Endothelial cell of umbilical vein (primary cell): ENCODE data around the gene RBPJ. TPM values are rescaled to one million over a fixed set of nuclear protein-coding genes. Genes with fewer than 3 reads are reported as not detected.

ENCODE experiments used
- BruUV-seq: library from RNA; stranded (reverse); fragments of 400-500 nt; replicated peaks from 2 replicates; lab custom pipeline; 2021; lab: Mats Ljungman, UMichigan
- CTCF ChIA-PET: fragments of 300-600, 350-600 bp; sonication (Branson Sonifier 250); formaldehyde crosslinking; loops from one replicate; lab custom pipeline; 2021; ENCODE audit warnings: antibody characterized with exemption, inconsistent platforms; lab: Charles Lee
- POLR2A ChIA-PET: fragments of 300-600, 350-600 bp; sonication (Branson Sonifier 250); formaldehyde crosslinking; loops from one replicate; lab custom pipeline; 2021; ENCODE audit warnings: antibody characterized with exemption, inconsistent platforms; lab: Charles Lee
- DNase-seq: peaks from one replicate; pipeline ENCODE4 v3.0.0-alpha.2; 2011; ENCODE audit warnings: low read depth, low spot score
- FAIRE-seq: peaks from 2 replicates; lab custom pipeline; 2011; peaks lifted over from hg19 to GRCh38; lab: Jason Lieb, UNC
- H2AFZ ChIP-seq: 2 replicates; pipeline ENCODE4 v1.6.0; 2012; ENCODE audit warnings: low read depth, low read length, control low read depth, inconsistent platforms
- H3K27ac ChIP-seq: 2 replicates; pipeline ENCODE4 v1.5.1; 2011; ENCODE audit warnings: low read depth, mild to moderate bottlenecking, control low read depth, low read length, moderate library complexity; ENCODE audit not compliant: insufficient read depth
- H3K27me3 ChIP-seq, 2 experiments: 2 replicates each; pipeline versions ENCODE4 v1.6.0 to v1.6.1; 2011; ENCODE audit warnings: low read length in 2 of 2, mixed read lengths in 1 of 2; ENCODE audit not compliant: control insufficient read depth in 2 of 2, insufficient read depth in 2 of 2
- H3K36me3 ChIP-seq, 2 experiments: 2 replicates in 1 of 2; 3 replicates in 1 of 2; pipeline ENCODE4 v1.5.1; 2011; ENCODE audit warnings: low read length in 2 of 2, mild to moderate bottlenecking in 1 of 2, moderate library complexity in 1 of 2; ENCODE audit not compliant: control insufficient read depth in 2 of 2, insufficient read depth in 2 of 2; ENCODE audit errors: extremely low read depth in 1 of 2
- H3K4me1 ChIP-seq: 3 replicates; pipeline ENCODE4 v1.5.1; 2011; ENCODE audit warnings: mild to moderate bottlenecking, low read length; ENCODE audit not compliant: control insufficient read depth, insufficient read depth; ENCODE audit errors: extremely low read depth
- H3K4me2 ChIP-seq: 2 replicates; pipeline ENCODE4 v1.6.1; 2011; ENCODE audit warnings: low read length, control low read depth, mixed read lengths; ENCODE audit not compliant: insufficient read depth
- H3K4me3 ChIP-seq, 3 experiments: fragments of 200-600 bp in 1 of 3; sonication (generic), shearing (Covaris generic) in 1 of 3; replicated peaks in 1 of 3; 2 replicates each; pipeline ENCODE4 v1.5.1; 2011 to 2016; ENCODE audit warnings: control low read depth in 3 of 3, low read length in 3 of 3, mild to moderate bottlenecking in 2 of 3, inconsistent platforms in 1 of 3, low read depth in 1 of 3, moderate library complexity in 1 of 3; ENCODE audit not compliant: insufficient read depth in 1 of 3
- H3K79me2 ChIP-seq: 2 replicates; pipeline ENCODE4 v1.6.0; 2012; ENCODE audit warnings: low read length, inconsistent platforms; ENCODE audit not compliant: control insufficient read depth, insufficient read depth
- H3K9ac ChIP-seq: replicated peaks from 2 replicates; pipeline ENCODE3; 2011; ENCODE audit warnings: low read length, control low read depth; ENCODE audit not compliant: insufficient read depth; ENCODE audit errors: extremely low read depth
- H3K9me1 ChIP-seq: replicated peaks from 3 replicates; pipeline ENCODE4 v1.6.0; 2011; ENCODE audit warnings: mild to moderate bottlenecking, low read length; ENCODE audit not compliant: control insufficient read depth, insufficient read depth; ENCODE audit errors: extremely low read depth
- H3K9me3 ChIP-seq: replicated peaks from 2 replicates; pipeline ENCODE4 v1.5.1; 2012; ENCODE audit warnings: low read length, inconsistent platforms; ENCODE audit not compliant: control insufficient read depth, insufficient read depth
- H4K20me1 ChIP-seq: replicated peaks from 2 replicates; pipeline ENCODE3; 2011; ENCODE audit warnings: mild to moderate bottlenecking, low read length; ENCODE audit not compliant: control insufficient read depth, insufficient read depth; ENCODE audit errors: extremely low read depth
- EZH2 ChIP-seq: IDR thresholded peaks from 2 replicates; pipeline ENCODE4 v1.6.1; 2012; ENCODE audit warnings: borderline replicate concordance, low read depth, mild to moderate bottlenecking, moderate library complexity, low read length, inconsistent platforms; ENCODE audit not compliant: severe bottlenecking
- FOS ChIP-seq: IDR thresholded peaks from 2 replicates; pipeline ENCODE4 v1.6.1; 2011; ENCODE audit warnings: mild to moderate bottlenecking, low read length, moderate library complexity, borderline replicate concordance; ENCODE audit not compliant: insufficient read depth
- GATA2 ChIP-seq: IDR thresholded peaks from 2 replicates; pipeline ENCODE4 v1.7.0; 2011; ENCODE audit warnings: low read depth, mild to moderate bottlenecking, moderate library complexity, mixed read lengths, low read length; ENCODE audit not compliant: insufficient read length, insufficient read depth
- JUN ChIP-seq: IDR thresholded peaks from 2 replicates; pipeline ENCODE4 v1.6.1; 2011; ENCODE audit warnings: borderline replicate concordance, low read depth; ENCODE audit not compliant: insufficient read length, insufficient read depth
- MYC ChIP-seq: IDR thresholded peaks from one replicate; pipeline ENCODE4 v1.6.1; 2011; ENCODE audit warnings: mild to moderate bottlenecking, low read depth, low read length
- POLR2A ChIP-seq: IDR thresholded peaks from 2 replicates; pipeline ENCODE4 v1.6.1; 2012; ENCODE audit warnings: low read depth, mild to moderate bottlenecking, control low read depth, low read length
- POLR2AphosphoS5 ChIP-seq: IDR thresholded peaks from 2 replicates; pipeline ENCODE4 v1.6.1; 2012; ENCODE audit warnings: low read depth, mild to moderate bottlenecking, control low read depth, low read length, moderate library complexity; ENCODE audit not compliant: insufficient read depth
- dilution Hi-C: fragments of 300-500 bp; cut with MboI; formaldehyde crosslinking; loops from one replicate; pipeline ENCODE4 v1.15.0; 2019; ENCODE audit warnings: low sequenced_read_pairs; ENCODE audit not compliant: extremely low pct_ligation_motif_present
- intact Hi-C: fragments of 100-400 bp; cut with micrococcal nuclease; formaldehyde crosslinking; loops from one replicate; pipeline ENCODE4 v1.10.0; 2022
- polyA plus RNA-seq, 4 experiments: library from polyadenylated mRNA; depleted of rRNA in 3 of 4; stranded (reverse) in 3 of 4; unstranded in 1 of 4; fragments of >200 nt; gene quantifications; 2 replicates each; pipeline versions ENCODE4 v1.2.1 to v1.2.3, GENCODE V29; 2011 to 2012; ENCODE audit warnings: missing spikeins in 1 of 4
- total RNA-seq: library from RNA; stranded (reverse); gene quantifications from 2 replicates; pipeline ENCODE4 v1.2.3, GENCODE V29; 2021
- TF ChIP-seq, protein P1 (sequence below): IDR thresholded peaks from 2 replicates; pipeline ENCODE4 v1.6.1; 2011; ENCODE audit not compliant: insufficient read depth, insufficient read length
- TF ChIP-seq, protein P2 (sequence below), 2 donors: IDR thresholded peaks; 1 replicate in 1 of 2; 2 replicates in 1 of 2; pipeline ENCODE4 v1.5.1; 2011; ENCODE audit warnings: low read length in 2 of 2, mild to moderate bottlenecking in 2 of 2, moderate library complexity in 2 of 2, control low read depth in 1 of 2, inconsistent platforms in 1 of 2, low read depth in 1 of 2; ENCODE audit not compliant: insufficient read depth in 1 of 2; ENCODE audit errors: extremely low read depth in 1 of 2

RBPJ gene
- total and polyA plus RNA-seq, 2 donors (not counting 3 experiments of a cell fraction or from before 2014, with no cell fraction given): 17.0 to 42.9 TPM

DNA sequence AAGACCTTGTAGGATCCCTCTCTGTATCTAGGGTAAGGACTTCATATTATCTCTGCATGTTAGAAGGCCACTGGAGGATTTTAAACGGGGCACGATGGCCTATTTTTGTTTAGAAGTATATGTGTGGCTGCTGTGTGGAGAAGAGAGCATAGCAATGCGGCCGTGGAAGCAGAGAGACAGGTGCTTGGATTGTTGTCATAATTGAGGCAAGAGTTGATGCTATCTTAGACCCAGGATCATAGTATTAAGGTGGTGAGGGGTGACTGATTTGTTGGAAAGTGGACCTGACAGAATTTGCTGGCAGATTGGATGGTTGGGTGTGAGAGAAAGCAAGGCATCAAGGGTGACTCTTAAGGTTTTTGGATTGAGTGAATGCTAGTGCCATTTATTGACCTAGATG lies 106.1 kb downstream of the RBPJ start:
- CTCF ChIA-PET: no interaction called here
- Histone ChIP-seq H3K9ac (no peak overlapping the region), H3K4me1 (no peaks in the 10 kb centered on the region), H3K4me3 (no peak overlapping the region), H3K79me2 (no peaks in the 10 kb centered on the region), H3K4me2 (no peak overlapping the region), H3K9me1 (no peaks in the 10 kb centered on the region), H2AFZ (no peak overlapping the region), H3K27ac (no peak overlapping the region), H3K9me3 (no peaks in the 10 kb centered on the region), H3K36me3 (peaks cover 2 to 6% of the 10 kb centered on the region in 2 experiments), H3K27me3 (no peaks in the 10 kb centered on the region), H4K20me1 (no peaks in the 10 kb centered on the region)
- no peak for DNase-seq
- no TSS peak for BruUV-seq
- FAIRE-seq: no peak
- no peak for TF ChIP-seq MYC
- TF ChIP-seq, protein P1, sequence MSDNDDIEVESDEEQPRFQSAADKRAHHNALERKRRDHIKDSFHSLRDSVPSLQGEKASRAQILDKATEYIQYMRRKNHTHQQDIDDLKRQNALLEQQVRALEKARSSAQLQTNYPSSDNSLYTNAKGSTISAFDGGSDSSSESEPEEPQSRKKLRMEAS: no peak
- TF ChIP-seq, protein P2, sequence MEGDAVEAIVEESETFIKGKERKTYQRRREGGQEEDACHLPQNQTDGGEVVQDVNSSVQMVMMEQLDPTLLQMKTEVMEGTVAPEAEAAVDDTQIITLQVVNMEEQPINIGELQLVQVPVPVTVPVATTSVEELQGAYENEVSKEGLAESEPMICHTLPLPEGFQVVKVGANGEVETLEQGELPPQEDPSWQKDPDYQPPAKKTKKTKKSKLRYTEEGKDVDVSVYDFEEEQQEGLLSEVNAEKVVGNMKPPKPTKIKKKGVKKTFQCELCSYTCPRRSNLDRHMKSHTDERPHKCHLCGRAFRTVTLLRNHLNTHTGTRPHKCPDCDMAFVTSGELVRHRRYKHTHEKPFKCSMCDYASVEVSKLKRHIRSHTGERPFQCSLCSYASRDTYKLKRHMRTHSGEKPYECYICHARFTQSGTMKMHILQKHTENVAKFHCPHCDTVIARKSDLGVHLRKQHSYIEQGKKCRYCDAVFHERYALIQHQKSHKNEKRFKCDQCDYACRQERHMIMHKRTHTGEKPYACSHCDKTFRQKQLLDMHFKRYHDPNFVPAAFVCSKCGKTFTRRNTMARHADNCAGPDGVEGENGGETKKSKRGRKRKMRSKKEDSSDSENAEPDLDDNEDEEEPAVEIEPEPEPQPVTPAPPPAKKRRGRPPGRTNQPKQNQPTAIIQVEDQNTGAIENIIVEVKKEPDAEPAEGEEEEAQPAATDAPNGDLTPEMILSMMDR (IDR thresholded peaks at IDR 0.05; ENCODE audit: extremely low read depth in 1 of 2, insufficient read depth in 1 of 2, low read depth in 1 of 2, low read length in 2 of 2): no peak
- no peak for TF ChIP-seq GATA2
- TF ChIP-seq EZH2: no peak
- intact Hi-C loops (no loop called here), dilution Hi-C loops (no loop called here)
- POLR2A ChIA-PET: no interaction called here

DNA sequence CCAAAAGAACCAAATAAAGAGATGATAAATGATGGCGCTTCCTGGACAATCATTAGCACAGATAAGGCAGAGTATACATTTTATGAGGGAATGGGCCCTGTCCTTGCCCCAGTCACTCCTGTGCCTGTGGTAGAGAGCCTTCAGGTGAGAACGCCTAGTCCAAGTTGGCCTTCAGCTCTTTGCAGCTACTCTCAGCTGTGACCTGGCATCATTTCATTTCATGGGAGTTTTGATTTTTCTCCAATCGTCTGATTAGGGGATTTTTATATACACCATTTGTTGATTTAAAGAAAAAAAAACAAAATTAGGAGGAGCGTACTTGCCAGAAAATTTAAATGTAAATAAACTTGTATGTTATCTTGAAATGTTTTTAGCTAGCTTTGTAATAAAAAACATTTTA lies 109.1 kb downstream of the RBPJ start:
- dilution Hi-C loops (no loop called here), intact Hi-C loops (no loop called here)
- no peaks in the 10 kb centered on the region for H4K20me1 ChIP-seq
- no peak overlapping the region for H3K4me3 ChIP-seq
- H3K9me1 ChIP-seq: no peaks in the 10 kb centered on the region
- FAIRE-seq: no peak
- TF ChIP-seq POLR2AphosphoS5 (no peak), GATA2 (no peak), MYC (no peak), JUN (no peak), FOS (no peak), EZH2 (no peak), POLR2A (no peak)
- TF ChIP-seq, protein P2 (IDR thresholded peaks at IDR 0.05; ENCODE audit: extremely low read depth in 1 of 2, insufficient read depth in 1 of 2, low read depth in 1 of 2, low read length in 2 of 2): no peak
- TF ChIP-seq, protein P1: no peak
- H3K27ac ChIP-seq: no peak overlapping the region
- no peaks in the 10 kb centered on the region for H3K4me1 ChIP-seq
- no peaks in the 10 kb centered on the region for H3K79me2 ChIP-seq
- H3K4me2 ChIP-seq: no peak overlapping the region
- no peak overlapping the region for H3K9ac ChIP-seq
- ChIA-PET POLR2A (no interaction called here), CTCF (interaction anchor here (0.6 to 1.0 kb wide), 2 partner anchors 22 to 30 kb away, joined by 3 read pairs; no protein-coding TSS in a partner anchor)
- no peaks in the 10 kb centered on the region for H3K27me3 ChIP-seq
- no peak overlapping the region for H2AFZ ChIP-seq
- H3K9me3 ChIP-seq: no peaks in the 10 kb centered on the region
- no peak for DNase-seq
- BruUV-seq: no TSS peak
- H3K36me3 ChIP-seq: peaks cover 2 to 6% of the 10 kb centered on the region in 2 experiments
